HUES64 (cell line): ENCODE measurements around the gene WRNIP1.

Experiments
- H3K27ac ChIP-seq: 2 replicates; pipeline ENCODE4 v1.7.0; 2013; ENCODE audit warnings: low read depth, low read length, inconsistent platforms
- H3K27me3 ChIP-seq: 2 replicates; pipeline ENCODE4 v1.6.1; 2013; ENCODE audit warnings: mild to moderate bottlenecking, low read length; ENCODE audit not compliant: insufficient read depth
- H3K36me3 ChIP-seq: 2 replicates; pipeline ENCODE4 v1.6.1; 2013; ENCODE audit warnings: mild to moderate bottlenecking, low read length; ENCODE audit not compliant: insufficient read depth
- H3K4me1 ChIP-seq: 2 replicates; pipeline ENCODE4 v1.6.1; 2013; ENCODE audit warnings: mild to moderate bottlenecking, low read length, moderate library complexity; ENCODE audit not compliant: insufficient read depth
- H3K4me3 ChIP-seq: 2 replicates; pipeline ENCODE4 v1.5.1; 2013; ENCODE audit warnings: mild to moderate bottlenecking, low read length, moderate library complexity
- H3K9ac ChIP-seq: 2 replicates; pipeline ENCODE4 v1.6.1; 2013; ENCODE audit warnings: mild to moderate bottlenecking, low read depth, low read length
- H3K9me3 ChIP-seq: 2 replicates; pipeline ENCODE4 v1.6.1; 2013; ENCODE audit warnings: low read depth, low read length; ENCODE audit not compliant: insufficient read depth
- WGBS: fragments of 150-250, 120-280 bp; methylation state at CpG from one replicate; pipeline ENCODE4 v1.1.7; 2013; ENCODE audit warnings: missing lambda C conversion rate; 5-methylcytosine and 5-hydroxymethylcytosine counted together

Gene WRNIP1

DNA sequence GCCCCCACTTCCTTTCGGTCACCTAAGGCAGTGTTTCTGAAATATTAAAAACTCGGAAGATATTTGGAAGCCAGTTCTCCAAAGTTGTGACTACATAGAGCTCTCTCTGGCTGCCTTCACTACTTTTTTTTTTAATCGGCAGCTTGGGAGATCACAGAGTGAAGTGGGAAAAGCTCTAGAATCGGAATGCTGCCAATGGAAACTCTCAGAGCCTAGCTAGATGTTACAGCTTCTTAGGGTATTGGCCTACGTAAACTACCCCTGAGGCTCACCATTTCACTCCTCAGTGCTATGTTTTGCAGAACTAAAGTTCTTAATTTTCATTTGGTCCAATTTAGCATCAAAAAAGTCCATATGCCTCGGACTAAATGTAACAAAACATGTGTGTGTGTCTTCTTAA lies 61.9 kb downstream of the WRNIP1 start:
- H3K27me3 ChIP-seq, result no peaks in the 10 kb centered on the region
- H3K9ac ChIP-seq, result no peak overlapping the region
- no peaks in the 10 kb centered on the region for H3K4me1 ChIP-seq
- 94% methylated on average over 5 of the region's 6 CpGs for WGBS
- no peak overlapping the region for H3K4me3 ChIP-seq
- no peak overlapping the region for H3K27ac ChIP-seq
- H3K9me3 ChIP-seq, result no peaks in the 10 kb centered on the region
- H3K36me3 ChIP-seq, result no peaks in the 10 kb centered on the region

DNA sequence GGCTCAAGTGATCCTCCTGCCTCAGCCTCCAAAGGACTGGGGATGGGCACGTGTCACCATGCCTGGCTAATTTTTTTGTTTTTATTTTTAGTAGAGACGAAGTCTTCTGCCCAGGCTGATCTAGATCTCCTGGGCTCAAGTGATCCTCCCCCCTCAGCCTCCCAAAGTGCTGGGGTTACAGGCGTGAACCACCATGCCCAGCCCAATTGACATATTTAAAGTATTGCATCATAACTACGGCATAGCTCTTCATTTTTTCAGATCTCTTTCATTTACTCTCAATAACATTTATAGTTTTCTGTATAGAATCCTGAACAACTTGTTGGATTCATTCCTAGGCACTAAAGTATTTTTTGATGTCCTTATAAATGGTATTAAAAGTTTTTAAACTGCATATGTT lies 63.4 kb downstream of the WRNIP1 start:
- Histone ChIP-seq H3K9me3 (no peaks in the 10 kb centered on the region), H3K9ac (no peak overlapping the region), H3K4me1 (no peaks in the 10 kb centered on the region), H3K27ac (no peak overlapping the region), H3K4me3 (no peak overlapping the region), H3K27me3 (no peaks in the 10 kb centered on the region), H3K36me3 (no peaks in the 10 kb centered on the region)
- WGBS, result 94% methylated on average over 4 of the region's 4 CpGs

DNA sequence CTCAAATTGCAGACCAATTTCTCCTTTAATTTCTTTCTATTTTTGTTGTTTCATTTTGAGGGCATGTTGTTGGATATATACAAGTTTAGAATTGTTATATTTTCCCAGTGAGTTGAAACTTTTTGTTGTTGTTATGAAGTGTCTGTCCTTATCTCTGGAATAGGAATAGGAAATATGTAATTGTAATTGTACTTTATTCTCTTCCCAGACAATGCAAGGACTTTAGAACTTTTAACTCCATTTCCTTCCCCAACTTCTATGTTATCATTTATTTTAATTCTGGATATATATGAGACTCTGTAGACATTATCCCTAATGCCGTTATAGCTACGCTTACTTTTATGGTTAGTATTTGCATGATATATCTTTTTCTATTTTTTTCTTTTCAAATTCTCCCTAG lies 64.1 kb downstream of the WRNIP1 start:
- Histone ChIP-seq H3K4me3 (no peak overlapping the region), H3K9me3 (no peaks in the 10 kb centered on the region), H3K9ac (no peak overlapping the region), H3K27me3 (no peaks in the 10 kb centered on the region), H3K4me1 (no peaks in the 10 kb centered on the region), H3K36me3 (no peaks in the 10 kb centered on the region), H3K27ac (no peak overlapping the region)
- WGBS, result no CpG with 5 or more reads among the region's 2 CpGs

DNA sequence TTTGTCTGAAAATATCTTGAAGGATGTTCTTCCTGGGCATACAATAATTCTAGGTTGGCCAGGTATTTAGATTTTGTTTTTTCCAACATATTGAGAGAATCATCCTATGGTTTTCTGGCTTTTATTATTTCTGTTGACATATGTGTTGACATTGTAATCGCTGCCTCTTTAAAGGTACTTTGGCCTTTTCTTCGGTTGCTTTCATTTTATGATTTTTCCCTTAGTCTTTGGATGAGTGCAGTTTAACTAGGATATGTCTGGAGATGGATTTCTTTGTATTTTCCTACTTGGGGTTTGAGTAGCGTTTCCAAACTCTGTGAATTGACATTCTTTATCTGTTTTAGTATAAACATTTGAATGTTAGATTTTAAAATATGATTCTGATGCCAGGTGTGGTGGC lies 65.0 kb downstream of the WRNIP1 start:
- WGBS, result 95% methylated on average over 3 of the region's 3 CpGs

DNA sequence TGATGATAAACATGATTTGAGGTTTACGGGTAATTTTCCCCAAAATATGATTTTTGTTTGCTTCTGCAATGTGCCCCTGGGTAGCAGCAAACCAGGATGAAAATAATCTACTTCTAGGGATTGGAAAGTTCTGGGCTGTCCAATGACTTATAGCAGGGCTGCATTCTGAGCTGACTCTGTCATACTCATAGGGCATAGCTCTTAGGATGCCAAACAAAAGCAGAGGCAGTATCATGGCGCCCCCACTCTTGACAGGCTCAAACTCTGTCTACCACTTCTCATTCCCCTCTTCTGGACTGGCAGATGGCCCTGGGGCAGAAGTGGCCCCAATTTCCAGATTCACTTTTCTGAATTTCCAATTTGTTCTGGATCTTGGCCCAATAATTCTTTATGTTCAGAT lies 66.2 kb downstream of the WRNIP1 start:
- H3K9ac ChIP-seq, result no peak overlapping the region
- WGBS, result 91% methylated on average over 2 of the region's 2 CpGs
- no peaks in the 10 kb centered on the region for H3K4me1 ChIP-seq
- no peak overlapping the region for H3K4me3 ChIP-seq
- H3K36me3 ChIP-seq, result peaks cover 17% of the 10 kb centered on the region; the same call in 1 of the 2 replicates
- H3K9me3 ChIP-seq, result no peaks in the 10 kb centered on the region
- H3K27ac ChIP-seq, result no peak overlapping the region
- H3K27me3 ChIP-seq, result no peaks in the 10 kb centered on the region

More for the DNA sequence above, 65.0 kb downstream of the WRNIP1 start:
- Histone ChIP-seq H3K36me3 (peaks cover 6% of the 10 kb centered on the region; the same call in 1 of the 2 replicates), H3K27me3 (no peaks in the 10 kb centered on the region), H3K4me3 (no peak overlapping the region), H3K9me3 (no peaks in the 10 kb centered on the region), H3K27ac (no peak overlapping the region), H3K4me1 (no peaks in the 10 kb centered on the region), H3K9ac (no peak overlapping the region)

DNA sequence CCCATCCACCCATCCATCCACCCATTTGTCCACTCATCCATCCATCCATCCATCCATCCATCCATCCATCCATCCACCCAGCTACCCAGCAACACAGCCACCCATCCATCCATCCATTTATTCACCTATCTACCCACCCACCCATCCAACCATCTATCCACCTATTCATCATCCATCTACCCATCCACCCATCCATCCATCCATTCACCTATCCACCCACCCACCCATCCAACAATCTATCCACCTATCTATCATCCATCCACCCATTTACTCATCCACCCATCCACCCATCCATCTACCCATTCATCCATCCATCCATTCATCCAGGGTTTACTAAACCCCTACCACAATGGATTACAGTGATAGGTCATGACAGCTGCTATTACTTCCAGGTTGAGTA lies 69.1 kb downstream of the WRNIP1 start:
- Histone ChIP-seq H3K4me3 (no peak overlapping the region), H3K36me3 (peaks cover 25% of the 10 kb centered on the region; the same call in 1 of the 2 replicates), H3K27me3 (no peaks in the 10 kb centered on the region), H3K4me1 (no peaks in the 10 kb centered on the region), H3K9ac (no peak overlapping the region), H3K9me3 (no peaks in the 10 kb centered on the region), H3K27ac (no peak overlapping the region)
